Right lobe of liver (tissue), 6 donors: Measurements from ENCODE around the gene RUFY4. TPM values are rescaled to one million over a fixed set of nuclear protein-coding genes. Genes with fewer than 3 reads are reported as not detected.
A peak's percentile ranks its signal among the peaks of the same experiment; 100 is the strongest.

ENCODE experiments used
- ATAC-seq, 4 donors: fragments of 200-7000 bp; cut with Tn5 transposase; one replicate each; pipeline ENCODE4 v1.9.1; 2020; ENCODE audit warnings: mild to moderate bottlenecking in 4 of 4, moderate library complexity in 4 of 4
- DNase-seq, 3 donors: peaks; one replicate each; pipeline ENCODE4 v3.0.0-alpha.2; 2020
- H3K27ac ChIP-seq, 3 donors: fragments of 200-600 bp; one replicate each; pipeline ENCODE4 v1.8.0; 2022
- H3K27me3 ChIP-seq, 2 donors: fragments of 200-600 bp; one replicate each; pipeline ENCODE4 v1.8.0; 2022
- H3K36me3 ChIP-seq, 4 donors: fragments of 200-600 bp; sonication (generic) in 1 of 4; one replicate each; pipeline versions ENCODE4 v1.5.1 to v1.8.0; 2017 to 2022; ENCODE audit warnings: control low read depth in 1 of 4
- H3K4me1 ChIP-seq, 4 donors: fragments of 200-600 bp; sonication (generic) in 1 of 4; one replicate each; pipeline versions ENCODE4 v1.5.1 to v1.8.0; 2017 to 2022; ENCODE audit warnings: control low read depth in 1 of 4
- H3K4me3 ChIP-seq, 3 donors: fragments of 200-600 bp; one replicate each; pipeline ENCODE4 v1.8.0; 2022
- H3K9me3 ChIP-seq, 4 donors: fragments of 200-600 bp; sonication (generic) in 1 of 4; one replicate each; pipeline versions ENCODE4 v1.5.1 to v1.8.0; 2017 to 2022; ENCODE audit warnings: control low read depth in 1 of 4
- CTCF ChIP-seq, 4 donors: fragments of 200-600 bp in 3 of 4; fragments of 450-650 bp in 1 of 4; IDR thresholded peaks; one replicate each; pipeline versions ENCODE4 v1.5.1 to v1.8.0; 2016 to 2022; ENCODE audit warnings: antibody characterized with exemption in 4 of 4, mild to moderate bottlenecking in 2 of 4
- POLR2A ChIP-seq: fragments of 450-650 bp; IDR thresholded peaks from one replicate; pipeline ENCODE4 v1.6.1; 2017; ENCODE audit warnings: antibody characterized with exemption, mild to moderate bottlenecking
- WGBS: methylation state at CpG from one replicate; pipeline ENCODE4 v1.1.6; 2018; ENCODE audit warnings: low coverage, low lambda C conversion rate; ENCODE audit not compliant: insufficient coverage; ENCODE audit errors: missing lambda C conversion rate; 5-methylcytosine and 5-hydroxymethylcytosine counted together
- intact Hi-C, 2 donors: fragments of 100-400 bp; cut with DNase I; formaldehyde crosslinking; loops; one replicate each; pipeline versions ENCODE4 v1.11.2 to v1.14.1; 2022
- total RNA-seq, 6 experiments: library from RNA; depleted of rRNA in 2 of 6; stranded (reverse); fragments of >200 nt in 2 of 6; fragmentation: NEBNext Ultra II Directional in 3 of 6; extraction: Animal tissue kit (Norgen Biotek cat#: 25700) in 3 of 6; gene quantifications; one replicate each; pipeline versions ENCODE4 v1.1.0 to v1.2.4, GENCODE V29; 2016 to 2023
- donor health status: DM: no; HTN: yes; CAD: no.
- donor health status: DM: no; HTN: no; CAD: no.
- donor health status: DM: no; HTN: no; CAD: no.
- donor health status: DM: no; HTN: yes; CAD: no.
- donor health status: DM: no; HTN: yes; CAD: no.

Gene RUFY4
- total RNA-seq, 6 experiments from 2014 or later = 0.11 to 0.55 (median 0.23) TPM; not detected in 3

GRCh38 chr2:218083352-218083676 is 14.3 kb downstream of the RUFY4 start:
- Histone ChIP-seq H3K4me3 (no peak overlapping the region), H3K27me3 (no peaks in the 10 kb centered on the region), H3K9me3 (no peaks in the 10 kb centered on the region), H3K36me3 (no peaks in the 10 kb centered on the region), H3K4me1 (no peaks in the 10 kb centered on the region), H3K27ac (no peak overlapping the region)
- 84% methylated on average over 3 of the region's 3 CpGs for WGBS
- DNase-seq (no peak), ATAC-seq (no peak)
- intact Hi-C loops = no loop called here
- TF ChIP-seq POLR2A = no peak
- no peak for TF ChIP-seq CTCF (IDR thresholded peaks at IDR 0.05)

DNA sequence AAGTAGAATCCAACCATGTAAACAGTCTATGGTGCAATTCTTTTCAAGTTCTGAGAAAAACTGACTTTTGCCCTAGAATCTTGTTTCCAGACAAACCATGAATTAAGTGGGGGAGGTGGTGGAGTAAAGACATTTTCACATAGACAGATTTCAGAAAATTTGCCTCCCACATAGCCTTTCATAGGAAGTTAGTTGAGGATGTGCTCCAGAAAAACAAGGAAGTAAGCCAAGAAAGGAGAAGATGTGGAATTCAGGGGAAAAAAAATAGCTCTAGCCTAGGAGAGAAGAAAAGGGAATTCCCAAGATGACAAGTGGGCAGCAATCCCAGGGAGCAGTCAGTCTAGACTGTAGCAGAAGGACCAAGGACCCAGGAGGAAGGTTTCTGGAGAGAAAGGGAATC is 17.4 kb downstream of the RUFY4 start:
- H3K4me3 ChIP-seq = no peak overlapping the region
- H3K27ac ChIP-seq = no peak overlapping the region
- DNase-seq = no peak
- ATAC-seq = no peak
- no peak for TF ChIP-seq POLR2A
- TF ChIP-seq CTCF (IDR thresholded peaks at IDR 0.05) = no peak
- H3K27me3 ChIP-seq = no peaks in the 10 kb centered on the region
- no peaks in the 10 kb centered on the region for H3K4me1 ChIP-seq
- intact Hi-C loops = no loop called here
- H3K9me3 ChIP-seq = no peaks in the 10 kb centered on the region
- H3K36me3 ChIP-seq = no peaks in the 10 kb centered on the region

- Histone ChIP-seq H3K36me3 (no peaks in the 10 kb centered on the region), H3K4me1 (no peaks in the 10 kb centered on the region), H3K4me3 (no peak overlapping the region), H3K9me3 (no peaks in the 10 kb centered on the region), H3K27me3 (no peaks in the 10 kb centered on the region), H3K27ac (no peak overlapping the region)
- DNase-seq (no peak), ATAC-seq (no peak)
- whole genome bisulfite sequencing = 58% methylated on average over 8 of the region's 8 CpGs
- intact Hi-C loops = no loop called here
- TF ChIP-seq CTCF (IDR thresholded peaks at IDR 0.05) (no peak), POLR2A (no peak)
These were observed 20.2 kb downstream of the RUFY4 start for GRCh38 chr2:218089259-218089658.

DNA sequence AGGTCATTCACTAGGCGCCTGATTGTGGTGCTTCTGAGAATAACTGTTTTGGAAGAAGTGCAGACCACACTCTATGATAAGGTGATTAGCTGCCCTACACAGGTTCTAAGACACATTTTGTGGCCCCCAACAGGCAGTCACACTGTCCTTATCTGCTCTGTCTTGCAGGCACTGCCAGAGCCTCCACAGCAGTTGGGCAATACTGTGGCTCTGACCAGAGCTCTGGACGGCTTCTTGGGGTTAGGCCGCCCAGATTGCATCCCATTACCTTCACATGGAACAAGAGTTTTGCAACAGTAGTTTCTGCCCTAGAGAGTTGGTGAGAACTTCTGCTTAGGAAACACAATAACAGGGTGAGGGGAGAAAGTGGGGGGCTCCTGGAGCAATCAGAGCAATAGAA is 22.7 kb downstream of the RUFY4 start:
- WGBS = no CpG with 5 or more reads among the region's 3 CpGs
- Histone ChIP-seq H3K9me3 (no peaks in the 10 kb centered on the region), H3K27ac (no peak overlapping the region), H3K27me3 (no peaks in the 10 kb centered on the region), H3K4me1 (no peaks in the 10 kb centered on the region), H3K36me3 (no peaks in the 10 kb centered on the region), H3K4me3 (no peak overlapping the region)
- TF ChIP-seq POLR2A = no peak
- TF ChIP-seq CTCF (IDR thresholded peaks at IDR 0.05) = no peak
- intact Hi-C loops = no loop called here
- no peak for DNase-seq
- peak in 1 of 4 donors; percentile 20 for ATAC-seq

- Histone ChIP-seq H3K27me3 (no peaks in the 10 kb centered on the region), H3K9me3 (no peaks in the 10 kb centered on the region), H3K36me3 (no peaks in the 10 kb centered on the region), H3K4me3 (no peak overlapping the region), H3K4me1 (no peaks in the 10 kb centered on the region), H3K27ac (no peak overlapping the region)
- ATAC-seq (no peak), DNase-seq (no peak)
- WGBS = 74% methylated on average over 3 of the region's 3 CpGs
- TF ChIP-seq CTCF (IDR thresholded peaks at IDR 0.05) (no peak), POLR2A (no peak)
- intact Hi-C loops = no loop called here
These were observed 24.8 kb downstream of the RUFY4 start for GRCh38 chr2:218093879-218094278.
